ENCODE results near the gene POLH. TPM values are rescaled to one million over a fixed set of nuclear protein-coding genes. Genes with fewer than 3 reads are reported as not detected.
"Not testable (repeated sequence)": the region's sequence is repeated elsewhere in the genome, so short reads cannot be mapped to it uniquely, and the experiment has no call there.

The POLH gene
- total RNA-seq, 4 donors from 2014 or later, result 2.2 to 10.6 (median 7.0) TPM

DNA sequence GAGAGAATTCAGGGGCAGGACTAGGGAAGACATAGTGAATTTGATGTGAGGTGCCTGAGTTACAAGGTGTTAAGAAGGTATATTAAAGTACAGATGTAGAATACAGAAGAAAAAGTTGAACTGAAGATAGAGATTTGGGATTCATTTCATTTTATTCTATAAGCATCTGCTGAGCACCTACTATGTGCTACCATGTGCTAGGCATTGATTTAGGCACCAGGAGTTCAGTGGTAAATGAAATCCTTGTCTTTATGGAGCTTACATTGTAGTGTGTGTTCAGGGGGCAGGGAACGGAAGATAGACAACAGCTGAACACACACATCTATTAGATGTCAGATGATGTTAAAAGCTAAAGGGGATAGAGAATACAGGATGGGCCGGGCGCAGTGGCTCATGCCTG lies 71.6 kb downstream of the POLH start:
- DNase-seq, result no peak
- no peak overlapping the region for H3K4me3 ChIP-seq
- H3K27me3 ChIP-seq, result no peaks in the 10 kb centered on the region
- no peak overlapping the region for H3K27ac ChIP-seq
- intact Hi-C loops (cut with DNase I; ENCODE audit: low total_unique reads), result no loop called here
- no peaks in the 10 kb centered on the region for H3K9me3 ChIP-seq
- in situ Hi-C loops (cut with MboI; ENCODE audit: low pct_ligation_motif_present in 1 of 4, low pct_unique_long_range_greater_than_20kb in 1 of 4, low sequenced_read_pairs in 3 of 4), result no loop called here
- peaks cover 8 to 13% (median 10%) of the 10 kb centered on the region in 4 donors for H3K4me1 ChIP-seq
- TF ChIP-seq POLR2AphosphoS5 (IDR thresholded peaks at IDR 0.05) (no peak), EP300 (IDR thresholded peaks at IDR 0.05; ENCODE audit: low read depth) (no peak), POLR2A (IDR thresholded peaks at IDR 0.05) (no peak)
- TF ChIP-seq, protein P1, sequence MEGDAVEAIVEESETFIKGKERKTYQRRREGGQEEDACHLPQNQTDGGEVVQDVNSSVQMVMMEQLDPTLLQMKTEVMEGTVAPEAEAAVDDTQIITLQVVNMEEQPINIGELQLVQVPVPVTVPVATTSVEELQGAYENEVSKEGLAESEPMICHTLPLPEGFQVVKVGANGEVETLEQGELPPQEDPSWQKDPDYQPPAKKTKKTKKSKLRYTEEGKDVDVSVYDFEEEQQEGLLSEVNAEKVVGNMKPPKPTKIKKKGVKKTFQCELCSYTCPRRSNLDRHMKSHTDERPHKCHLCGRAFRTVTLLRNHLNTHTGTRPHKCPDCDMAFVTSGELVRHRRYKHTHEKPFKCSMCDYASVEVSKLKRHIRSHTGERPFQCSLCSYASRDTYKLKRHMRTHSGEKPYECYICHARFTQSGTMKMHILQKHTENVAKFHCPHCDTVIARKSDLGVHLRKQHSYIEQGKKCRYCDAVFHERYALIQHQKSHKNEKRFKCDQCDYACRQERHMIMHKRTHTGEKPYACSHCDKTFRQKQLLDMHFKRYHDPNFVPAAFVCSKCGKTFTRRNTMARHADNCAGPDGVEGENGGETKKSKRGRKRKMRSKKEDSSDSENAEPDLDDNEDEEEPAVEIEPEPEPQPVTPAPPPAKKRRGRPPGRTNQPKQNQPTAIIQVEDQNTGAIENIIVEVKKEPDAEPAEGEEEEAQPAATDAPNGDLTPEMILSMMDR (IDR thresholded peaks at IDR 0.05), result no peak
- no peaks in the 10 kb centered on the region for H3K36me3 ChIP-seq
- WGBS, 2 donors (ENCODE audit: low coverage in 1 of 2), result 95 to 100% methylated on average over 1 to 3 of the region's 3 CpGs

DNA sequence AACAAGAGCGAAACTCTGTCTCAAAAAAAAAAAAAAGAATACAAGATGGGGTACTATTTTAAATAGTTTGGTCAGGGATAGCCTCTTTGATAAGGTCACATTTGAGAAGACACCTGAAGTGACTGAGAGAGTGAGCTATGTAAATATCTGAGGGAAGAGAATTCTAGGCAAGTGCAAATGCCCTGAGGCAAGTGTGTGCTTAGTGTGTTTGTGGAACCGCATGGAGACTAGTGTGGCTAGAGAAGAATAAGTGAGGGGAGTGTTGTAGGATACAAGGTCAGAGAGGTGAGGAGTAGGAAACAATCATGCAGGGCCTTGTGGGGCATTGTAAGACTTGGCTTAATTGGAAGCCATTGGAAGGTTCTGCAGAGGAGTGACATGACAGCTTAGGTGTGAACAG lies 72.3 kb downstream of the POLH start:
- Histone ChIP-seq H3K27ac (no peak overlapping the region), H3K4me1 (peaks cover 8 to 13% (median 10%) of the 10 kb centered on the region in 4 donors), H3K4me3 (no peak overlapping the region), H3K36me3 (no peaks in the 10 kb centered on the region), H3K27me3 (no peaks in the 10 kb centered on the region), H3K9me3 (no peaks in the 10 kb centered on the region)
- intact Hi-C loops (cut with DNase I; ENCODE audit: low total_unique reads) (no loop called here), in situ Hi-C loops (cut with MboI; ENCODE audit: low pct_ligation_motif_present in 1 of 4, low pct_unique_long_range_greater_than_20kb in 1 of 4, low sequenced_read_pairs in 3 of 4) (no loop called here)
- WGBS, 2 donors (ENCODE audit: low coverage in 1 of 2), result 60 to 96% methylated on average over 1 to 2 of the region's 2 CpGs
- TF ChIP-seq POLR2AphosphoS5 (IDR thresholded peaks at IDR 0.05) (no peak), POLR2A (IDR thresholded peaks at IDR 0.05) (no peak), EP300 (IDR thresholded peaks at IDR 0.05; ENCODE audit: low read depth) (no peak)
- TF ChIP-seq, protein P1 (IDR thresholded peaks at IDR 0.05), result no peak
- no peak for DNase-seq

DNA sequence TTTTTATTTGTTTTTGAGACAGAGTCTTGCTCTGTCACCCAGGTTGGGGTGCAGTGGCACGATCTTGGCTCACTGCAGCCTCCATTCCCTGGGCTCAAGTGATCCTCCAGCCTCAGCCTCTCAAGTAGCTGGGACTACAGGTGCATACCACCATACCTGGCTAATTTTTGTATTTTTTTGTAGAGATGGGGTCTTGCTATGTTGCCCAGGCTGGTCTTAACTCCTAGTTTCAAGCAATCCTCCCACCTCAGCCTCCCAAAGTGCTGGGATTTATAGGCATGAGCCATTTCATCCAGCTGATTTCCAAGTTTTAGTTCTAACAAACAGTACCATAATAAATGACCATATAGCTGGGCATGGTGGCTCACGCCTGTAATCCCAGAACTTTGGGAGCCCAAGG lies 76.8 kb downstream of the POLH start:
- H3K27me3 ChIP-seq; DNase-seq; H3K9me3 ChIP-seq; H3K36me3 ChIP-seq; H3K4me3 ChIP-seq; H3K4me1 ChIP-seq; intact Hi-C loops (cut with DNase I; ENCODE audit: low total_unique reads); H3K27ac ChIP-seq: not testable (repeated sequence)
- WGBS, 2 donors (ENCODE audit: low coverage in 1 of 2), result 71 to 98% methylated on average over 1 to 2 of the region's 2 CpGs
- in situ Hi-C loops (cut with MboI; ENCODE audit: low pct_ligation_motif_present in 1 of 4, low pct_unique_long_range_greater_than_20kb in 1 of 4, low sequenced_read_pairs in 3 of 4), result loop anchor here in 3 of 4 donors (25.0 kb wide), 2 partner anchors 109 to 434 kb away; partner anchors contain the start of gene VEGFA (in 2 of the 3)

DNA sequence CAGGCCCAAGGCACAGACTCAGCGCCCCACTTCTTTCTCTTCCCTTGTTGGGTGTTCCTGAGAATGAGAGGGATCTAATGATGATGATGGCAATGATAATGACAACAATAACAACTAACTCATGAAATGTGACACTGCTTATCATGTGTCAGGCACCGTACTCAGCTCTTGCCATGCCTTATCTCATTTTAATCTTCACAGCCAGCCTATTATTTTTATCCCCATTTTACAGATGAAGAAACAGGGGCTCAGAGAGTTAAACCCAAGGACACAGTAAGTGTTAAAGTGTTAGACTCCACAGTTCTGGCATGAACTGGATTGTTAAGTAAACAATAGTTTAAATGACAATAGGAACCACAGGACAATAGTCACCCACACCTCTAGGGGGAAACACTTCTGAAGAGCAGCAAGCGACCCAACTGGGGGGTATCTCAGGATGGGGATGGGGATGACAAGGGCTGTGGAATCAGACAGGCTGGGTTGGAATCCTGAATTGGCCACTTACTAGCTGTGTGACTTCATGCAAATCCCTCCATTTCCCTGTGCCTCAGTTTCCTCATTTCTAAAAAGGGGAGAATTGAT lies 81.3 kb downstream of the POLH start:
- no peak for DNase-seq
- TF ChIP-seq, protein P1 (IDR thresholded peaks at IDR 0.05), result no peak
- TF ChIP-seq POLR2AphosphoS5 (IDR thresholded peaks at IDR 0.05) (no peak), POLR2A (IDR thresholded peaks at IDR 0.05) (no peak), EP300 (IDR thresholded peaks at IDR 0.05; ENCODE audit: low read depth) (no peak)
- intact Hi-C loops (cut with DNase I; ENCODE audit: low total_unique reads) (no loop called here), in situ Hi-C loops (cut with MboI; ENCODE audit: low pct_ligation_motif_present in 1 of 4, low pct_unique_long_range_greater_than_20kb in 1 of 4, low sequenced_read_pairs in 3 of 4) (loop anchor here in 3 of 4 donors (25.0 kb wide), 2 partner anchors 105 to 430 kb away; partner anchors contain the start of gene VEGFA (in 2 of the 3))
- no peaks in the 10 kb centered on the region for H3K4me1 ChIP-seq
- H3K27me3 ChIP-seq, result no peaks in the 10 kb centered on the region
- no peaks in the 10 kb centered on the region for H3K9me3 ChIP-seq
- no peak overlapping the region for H3K4me3 ChIP-seq
- H3K36me3 ChIP-seq, result no peaks in the 10 kb centered on the region
- 88 to 91% methylated on average over 1 to 3 of the region's 3 CpGs for WGBS, 2 donors (ENCODE audit: low coverage in 1 of 2)
- no peak overlapping the region for H3K27ac ChIP-seq

DNA sequence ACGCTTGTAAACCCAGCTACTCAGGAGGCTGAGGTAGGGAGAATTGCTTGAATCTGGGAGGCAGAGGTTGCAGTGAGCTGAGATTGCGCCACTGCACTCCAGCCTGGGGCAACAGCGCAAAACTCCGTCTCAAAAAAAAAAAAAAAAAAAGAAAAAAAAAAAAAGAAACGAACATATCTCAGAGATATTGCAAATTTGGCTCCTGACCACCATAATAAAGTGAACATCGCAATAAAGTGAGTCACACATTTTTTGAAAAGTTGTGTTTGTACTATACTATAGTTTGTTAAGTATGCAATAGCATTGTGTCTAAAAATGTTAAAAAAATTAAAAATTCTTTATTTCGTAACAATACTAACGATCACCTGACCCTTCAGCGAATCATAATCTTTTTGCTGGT lies 82.2 kb downstream of the POLH start:
- in situ Hi-C loops (cut with MboI; ENCODE audit: low pct_ligation_motif_present in 1 of 4, low pct_unique_long_range_greater_than_20kb in 1 of 4, low sequenced_read_pairs in 3 of 4), result loop anchor here in 3 of 4 donors (25.0 kb wide), 2 partner anchors 104 to 429 kb away; partner anchors contain the start of gene VEGFA (in 2 of the 3)
- Histone ChIP-seq H3K36me3 (no peaks in the 10 kb centered on the region), H3K9me3 (no peaks in the 10 kb centered on the region), H3K4me1 (no peaks in the 10 kb centered on the region), H3K27ac (no peak overlapping the region), H3K4me3 (no peak overlapping the region), H3K27me3 (no peaks in the 10 kb centered on the region)
- DNase-seq, result no peak
- intact Hi-C loops (cut with DNase I; ENCODE audit: low total_unique reads), result no loop called here
- 88 to 95% methylated on average over 9 of the region's 9 CpGs for WGBS, 2 donors (ENCODE audit: low coverage in 1 of 2)
- TF ChIP-seq, protein P1 (IDR thresholded peaks at IDR 0.05), result no peak
- no peak for TF ChIP-seq POLR2A (IDR thresholded peaks at IDR 0.05)
- no peak for TF ChIP-seq POLR2AphosphoS5 (IDR thresholded peaks at IDR 0.05)
- no peak for TF ChIP-seq EP300 (IDR thresholded peaks at IDR 0.05; ENCODE audit: low read depth)

DNA sequence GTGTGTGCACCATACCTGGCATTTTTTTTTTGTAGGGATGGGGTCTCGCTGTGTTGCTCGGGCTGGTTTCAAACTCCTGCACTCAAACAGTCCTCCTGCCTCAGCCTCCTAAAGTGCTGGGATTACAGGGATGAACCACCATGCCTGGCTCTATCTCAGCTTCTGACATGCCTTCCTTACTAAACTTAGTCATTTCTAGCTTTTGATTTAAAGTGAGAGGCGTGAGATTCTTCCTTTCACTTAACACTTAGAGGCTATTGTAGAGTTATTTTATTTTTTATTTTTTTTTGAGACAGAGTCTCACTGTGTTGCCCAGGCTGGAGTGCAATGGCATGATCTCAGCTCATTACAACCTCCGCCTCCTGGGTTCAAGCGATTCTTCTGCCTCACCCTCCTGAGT lies 87.0 kb downstream of the POLH start:
- H3K9me3 ChIP-seq; DNase-seq; H3K4me3 ChIP-seq; H3K27ac ChIP-seq; intact Hi-C loops (cut with DNase I; ENCODE audit: low total_unique reads); H3K36me3 ChIP-seq; H3K27me3 ChIP-seq: not testable (repeated sequence)
- in situ Hi-C loops (cut with MboI; ENCODE audit: low pct_ligation_motif_present in 1 of 4, low pct_unique_long_range_greater_than_20kb in 1 of 4, low sequenced_read_pairs in 3 of 4), result loop anchor here (10.0 to 25.0 kb wide), 4 partner anchors 99 to 424 kb away; partner anchors contain the start of gene VEGFA (in 2 of the 4)
- 86 to 91% methylated on average over 3 to 5 of the region's 5 CpGs for WGBS, 2 donors (ENCODE audit: low coverage in 1 of 2)
- peaks cover 6 to 11% (median 9%) of the 10 kb centered on the region in 4 donors for H3K4me1 ChIP-seq
